Activated T-helper 2 cell treated with anti-CD3 and anti-CD28 coated beads, Interferon-gamma antibody, Interleukin-2, Interleukin-4, amounts not matched to agents 10 μg/mL and 5 μg/mL and 100 μg/mL, durations not matched to agents 14 hours and 24 hours and 36 hours (primary cell): ENCODE results near the gene BCAR3. TPM values are rescaled to one million over a fixed set of nuclear protein-coding genes. Genes with fewer than 3 reads are reported as not detected.
"Not testable (repeated sequence)": the region's sequence is repeated elsewhere in the genome, so short reads cannot be mapped to it uniquely, and the experiment has no call there.

ENCODE experiments used
- DNase-seq: peaks from one replicate; pipeline ENCODE4 v3.0.0; 2021; ENCODE audit warnings: low spot score
- H3K27ac Mint-ChIP-seq: one replicate; pipeline ENCODE4 v1.8.0; 2021; ENCODE audit warnings: mixed read lengths
- H3K27me3 Mint-ChIP-seq: one replicate; pipeline ENCODE4 v1.8.0; 2021; ENCODE audit warnings: low read depth, mixed read lengths
- H3K36me3 Mint-ChIP-seq: one replicate; pipeline ENCODE4 v1.8.0; 2021; ENCODE audit warnings: low read depth, mixed read lengths
- H3K4me1 Mint-ChIP-seq: one replicate; pipeline ENCODE4 v1.8.0; 2021; ENCODE audit warnings: low read depth, mixed read lengths
- H3K4me3 Mint-ChIP-seq: one replicate; pipeline ENCODE4 v1.8.0; 2021; ENCODE audit warnings: low read depth, mild to moderate bottlenecking, moderate library complexity, mixed read lengths
- H3K9me3 Mint-ChIP-seq: one replicate; pipeline ENCODE4 v1.8.0; 2021; ENCODE audit warnings: mixed read lengths
- intact Hi-C: fragments of 100-400 bp; cut with micrococcal nuclease; formaldehyde crosslinking; loops from one replicate; pipeline ENCODE4 v1.15.1; 2023
- total RNA-seq: library from RNA; stranded (reverse); gene quantifications from 2 replicates; pipeline ENCODE4 v1.2.3, GENCODE V29; 2022

The BCAR3 gene
- total RNA-seq, 1 donor from 2014 or later: 9.4 TPM

GRCh38 chr1:93702111-93702827, 20.6 kb upstream of the BCAR3 start:
- Mint-ChIP-seq H3K27ac (peak overlapping the region; percentile 33), H3K27me3 (no peaks in the 10 kb centered on the region), H3K36me3 (no peaks in the 10 kb centered on the region), H3K4me1 (peaks cover 33% of the 10 kb centered on the region), H3K4me3 (no peak overlapping the region), H3K9me3 (no peaks in the 10 kb centered on the region)
- DNase-seq: no peak
- intact Hi-C loops: no loop called here

DNA sequence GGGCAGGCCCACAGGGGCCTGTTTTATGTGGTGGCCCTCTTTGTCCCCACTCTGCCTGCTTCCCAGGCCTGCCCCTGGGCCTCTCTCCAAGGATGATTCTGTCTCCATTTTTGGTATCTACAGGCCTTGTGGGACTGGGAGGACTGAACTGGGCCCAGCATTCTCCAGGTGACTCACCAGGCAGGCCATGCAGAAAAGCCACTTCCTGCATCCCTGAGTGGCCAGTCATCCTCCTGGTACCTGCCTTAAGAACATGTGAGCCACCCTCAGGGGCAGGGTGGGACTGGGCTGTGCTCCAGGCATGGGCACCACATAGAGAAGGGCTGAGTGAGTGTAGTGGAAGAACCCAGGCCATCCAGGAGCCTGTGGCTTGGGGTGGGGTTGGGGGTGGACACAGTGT, 20.0 kb upstream of the BCAR3 start:
- peaks cover 33% of the 10 kb centered on the region for H3K4me1 Mint-ChIP-seq
- H3K27me3 Mint-ChIP-seq: no peaks in the 10 kb centered on the region
- peak overlapping the region; percentile 33 for H3K27ac Mint-ChIP-seq
- H3K36me3 Mint-ChIP-seq: no peaks in the 10 kb centered on the region
- intact Hi-C loops: no loop called here
- no peak for DNase-seq
- no peaks in the 10 kb centered on the region for H3K9me3 Mint-ChIP-seq
- H3K4me3 Mint-ChIP-seq: no peak overlapping the region

DNA sequence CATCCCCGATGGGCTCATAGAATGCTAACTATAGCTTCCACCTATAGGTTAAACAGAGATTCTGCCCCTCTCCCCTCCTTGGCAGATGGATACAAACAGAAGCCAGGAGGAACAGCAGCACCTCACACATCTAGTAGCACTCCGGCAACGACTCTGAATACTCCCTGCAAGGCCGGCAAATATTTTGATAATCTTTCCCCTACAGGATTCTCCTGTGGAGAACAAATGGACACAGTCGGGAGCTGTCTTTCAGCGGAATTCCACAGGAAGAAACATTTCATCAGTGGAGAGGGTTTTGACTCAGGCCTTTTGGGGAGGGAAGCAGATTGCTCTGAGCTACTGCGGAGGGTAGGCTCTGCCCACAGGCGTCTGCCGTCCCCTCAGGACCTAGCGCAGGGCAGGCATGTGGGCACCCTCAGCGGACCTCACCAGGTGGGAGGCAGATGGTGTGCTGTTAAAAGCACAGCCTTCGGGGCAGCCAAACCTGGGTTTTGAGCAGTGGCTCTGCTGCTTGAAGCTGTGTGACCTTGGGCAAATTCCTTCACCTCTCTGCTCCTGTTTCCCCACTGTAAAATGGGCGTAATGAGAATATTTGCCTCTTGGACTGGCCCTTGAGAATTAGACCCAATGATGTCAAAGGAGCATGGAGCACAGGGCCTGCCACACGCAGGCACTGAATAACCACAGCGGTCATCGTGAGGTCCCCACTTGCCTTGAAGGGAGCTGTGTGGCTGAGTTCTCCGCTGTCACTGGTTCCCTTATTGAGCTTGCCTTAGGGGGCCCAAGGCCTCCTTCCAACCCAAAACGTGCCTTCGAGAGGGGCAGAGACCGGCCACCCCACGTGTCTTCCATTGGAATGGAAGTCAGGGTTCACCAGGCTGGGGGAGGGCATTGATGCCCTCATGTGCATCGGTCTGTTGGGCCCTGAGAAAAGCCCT, 19.2 kb upstream of the BCAR3 start:
- Mint-ChIP-seq H3K27ac (no peak overlapping the region), H3K36me3 (no peaks in the 10 kb centered on the region), H3K4me3 (no peak overlapping the region), H3K27me3 (no peaks in the 10 kb centered on the region), H3K9me3 (no peaks in the 10 kb centered on the region), H3K4me1 (peaks cover 27% of the 10 kb centered on the region)
- no peak for DNase-seq
- intact Hi-C loops: no loop called here

DNA sequence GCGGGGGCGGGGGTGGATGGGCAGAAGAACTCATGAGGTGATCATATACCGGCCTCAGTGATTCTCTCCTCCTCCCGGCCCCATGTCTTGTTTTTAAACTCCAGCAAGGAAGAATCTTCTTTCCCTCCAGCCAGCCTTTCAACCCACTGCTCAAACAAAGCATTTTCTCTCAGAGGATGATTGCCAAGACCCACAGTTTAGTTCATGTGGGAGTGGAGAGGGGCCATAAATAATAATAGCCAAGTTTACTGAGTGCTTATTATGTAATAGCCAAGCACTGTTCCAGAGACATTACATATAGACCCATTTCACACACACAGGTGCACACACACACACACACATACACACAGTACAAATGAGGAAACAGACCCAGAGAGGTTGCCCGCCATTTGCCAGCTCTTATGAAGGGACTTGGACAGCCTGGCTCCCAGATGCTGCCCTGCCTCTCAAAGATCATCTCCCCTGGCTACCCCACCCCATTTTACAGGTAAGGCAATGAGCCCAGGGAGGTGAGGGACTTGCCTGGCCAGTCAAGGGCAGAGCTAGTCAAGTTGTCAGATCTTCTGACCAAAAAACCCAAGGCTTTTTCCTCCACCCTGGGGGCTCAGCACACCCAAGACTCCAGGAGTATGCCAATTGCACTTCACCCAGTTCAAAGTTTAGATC, 18.0 kb upstream of the BCAR3 start:
- no peak for DNase-seq
- Mint-ChIP-seq H3K27ac (no peak overlapping the region), H3K4me1 (peaks cover 17% of the 10 kb centered on the region), H3K36me3 (no peaks in the 10 kb centered on the region), H3K9me3 (no peaks in the 10 kb centered on the region), H3K27me3 (no peaks in the 10 kb centered on the region), H3K4me3 (no peak overlapping the region)
- intact Hi-C loops: no loop called here

DNA sequence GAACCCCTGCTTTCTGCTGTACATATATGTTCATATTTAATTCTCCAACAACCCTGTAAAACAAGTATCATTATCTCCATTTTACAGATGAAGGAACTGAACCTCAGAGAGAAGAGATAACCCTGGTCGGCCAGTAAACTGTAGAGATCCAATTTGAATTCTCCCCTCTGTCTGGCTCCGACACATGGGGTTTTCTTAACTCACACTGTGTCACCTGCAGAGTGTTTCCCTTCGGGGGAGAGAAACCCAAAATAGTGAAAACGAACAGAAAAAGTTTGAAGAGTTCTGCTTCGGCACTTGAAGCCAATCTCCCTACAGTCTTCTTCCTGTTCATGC, 17.4 kb upstream of the BCAR3 start:
- Mint-ChIP-seq H3K4me3 (no peak overlapping the region), H3K27me3 (no peaks in the 10 kb centered on the region), H3K9me3 (no peaks in the 10 kb centered on the region), H3K36me3 (no peaks in the 10 kb centered on the region), H3K4me1 (peaks cover 11% of the 10 kb centered on the region), H3K27ac (no peak overlapping the region)
- DNase-seq: no peak
- intact Hi-C loops: no loop called here

GRCh38 chr1:93698329-93699048, 16.9 kb upstream of the BCAR3 start:
- Mint-ChIP-seq H3K4me1 (peaks cover 6% of the 10 kb centered on the region), H3K27me3 (no peaks in the 10 kb centered on the region), H3K36me3 (no peaks in the 10 kb centered on the region), H3K9me3 (no peaks in the 10 kb centered on the region), H3K4me3 (no peak overlapping the region), H3K27ac (no peak overlapping the region)
- no peak for DNase-seq
- intact Hi-C loops: no loop called here

- H3K4me1 Mint-ChIP-seq, DNase-seq, H3K27ac Mint-ChIP-seq, intact Hi-C loops, H3K4me3 Mint-ChIP-seq, H3K36me3 Mint-ChIP-seq, H3K27me3 Mint-ChIP-seq, H3K9me3 Mint-ChIP-seq: not testable (repeated sequence)
Observed at GRCh38 chr1:93697566-93697965, 15.9 kb upstream of the BCAR3 start.

- Mint-ChIP-seq H3K27me3 (no peaks in the 10 kb centered on the region), H3K27ac (no peak overlapping the region), H3K4me3 (no peak overlapping the region), H3K4me1 (no peaks in the 10 kb centered on the region), H3K9me3 (no peaks in the 10 kb centered on the region), H3K36me3 (no peaks in the 10 kb centered on the region)
- DNase-seq: no peak
- intact Hi-C loops: no loop called here
Observed at GRCh38 chr1:93695411-93696005, 13.9 kb upstream of the BCAR3 start.

GRCh38 chr1:93694819-93695218, 13.2 kb upstream of the BCAR3 start:
- no peaks in the 10 kb centered on the region for H3K9me3 Mint-ChIP-seq
- H3K4me3 Mint-ChIP-seq: no peak overlapping the region
- no peaks in the 10 kb centered on the region for H3K27me3 Mint-ChIP-seq
- no peaks in the 10 kb centered on the region for H3K4me1 Mint-ChIP-seq
- H3K36me3 Mint-ChIP-seq: no peaks in the 10 kb centered on the region
- no peak overlapping the region for H3K27ac Mint-ChIP-seq
- intact Hi-C loops: loop anchor here (5.0 kb wide), 1 partner anchor 62 kb away; no protein-coding TSS in a partner anchor
- DNase-seq: no peak

GRCh38 chr1:93694039-93694438, 12.4 kb upstream of the BCAR3 start:
- no peaks in the 10 kb centered on the region for H3K4me1 Mint-ChIP-seq
- no peaks in the 10 kb centered on the region for H3K9me3 Mint-ChIP-seq
- DNase-seq: no peak
- H3K27ac Mint-ChIP-seq: no peak overlapping the region
- H3K27me3 Mint-ChIP-seq: peaks cover 3% of the 10 kb centered on the region
- intact Hi-C loops: loop anchor here (5.0 kb wide), 1 partner anchor 63 kb away; no protein-coding TSS in a partner anchor
- no peak overlapping the region for H3K4me3 Mint-ChIP-seq
- H3K36me3 Mint-ChIP-seq: no peaks in the 10 kb centered on the region

DNA sequence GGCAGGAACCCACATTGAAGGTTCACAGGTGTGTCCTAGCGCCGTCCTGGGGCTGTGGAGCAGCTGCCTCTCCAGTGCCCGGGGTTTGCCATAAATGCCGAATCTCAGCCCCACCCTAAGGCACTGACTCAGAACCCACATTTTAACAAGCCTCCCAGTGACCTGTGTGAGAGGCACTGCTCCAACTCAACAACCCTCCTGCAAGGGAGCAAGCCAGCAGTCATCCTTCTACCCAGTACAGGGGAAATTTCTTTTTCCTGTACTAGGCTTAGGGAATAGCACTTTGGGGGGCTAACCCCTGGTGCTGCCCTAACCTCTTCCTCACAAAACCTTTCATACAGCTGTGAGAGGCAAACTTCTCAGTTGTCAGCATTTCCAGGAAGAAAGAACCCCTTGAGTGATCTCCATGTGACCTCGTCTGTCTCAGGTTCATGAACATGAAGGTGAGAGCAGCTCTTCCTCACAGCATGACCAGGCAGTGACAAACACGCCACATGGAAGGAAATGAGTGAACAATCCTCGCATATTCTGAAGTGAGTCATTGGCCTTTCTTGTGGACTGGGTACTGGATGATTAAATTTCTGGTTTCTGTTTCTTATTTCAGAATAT, 11.4 kb upstream of the BCAR3 start:
- Mint-ChIP-seq H3K36me3 (no peaks in the 10 kb centered on the region), H3K4me1 (no peaks in the 10 kb centered on the region), H3K27ac (peak overlapping the region; percentile 83), H3K9me3 (no peaks in the 10 kb centered on the region), H3K4me3 (peak overlapping the region; percentile 18), H3K27me3 (peaks cover 5% of the 10 kb centered on the region)
- DNase-seq: peak; percentile 52
- intact Hi-C loops: loop anchor here (1.0 to 5.0 kb wide), 6 partner anchors 11 to 76 kb away; no protein-coding TSS in a partner anchor

GRCh38 chr1:93692451-93692861, 10.8 kb upstream of the BCAR3 start:
- Mint-ChIP-seq H3K27me3 (peaks cover 5% of the 10 kb centered on the region), H3K27ac (peak overlapping the region; percentile 28)
- intact Hi-C loops: loop anchor here (2.0 to 5.0 kb wide), 2 partner anchors 65 to 76 kb away; no protein-coding TSS in a partner anchor

More at GRCh38 chr1:93692451-93692861, 10.8 kb upstream of the BCAR3 start:
- no peaks in the 10 kb centered on the region for H3K4me1 Mint-ChIP-seq
- DNase-seq: no peak
- H3K36me3 Mint-ChIP-seq: no peaks in the 10 kb centered on the region
- H3K4me3 Mint-ChIP-seq: no peak overlapping the region
- no peaks in the 10 kb centered on the region for H3K9me3 Mint-ChIP-seq
